ENCODE results near the gene RHOF. TPM values are rescaled to one million over a fixed set of nuclear protein-coding genes. Genes with fewer than 3 reads are reported as not detected.

Gene RHOF, protein sequence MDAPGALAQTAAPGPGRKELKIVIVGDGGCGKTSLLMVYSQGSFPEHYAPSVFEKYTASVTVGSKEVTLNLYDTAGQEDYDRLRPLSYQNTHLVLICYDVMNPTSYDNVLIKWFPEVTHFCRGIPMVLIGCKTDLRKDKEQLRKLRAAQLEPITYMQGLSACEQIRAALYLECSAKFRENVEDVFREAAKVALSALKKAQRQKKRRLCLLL
- 10 to 100 TPM in 1 of 2 donors, 1 to 10 TPM in 1; 5.3 to 10.4 TPM for total RNA-seq
- long read RNA-seq, donor 1, partial matches to known transcripts = 0 of 1 reads
- long read RNA-seq, donor 1, other reads (novel, unspliced or antisense) = 1 of 1 reads
- long read RNA-seq, donor 2, transcript RHOF-201 (5 exons, 3,009 nt) = major isoform, 7 of 13 reads
- long read RNA-seq, donor 2, partial matches to known transcripts = 1 of 13 reads
- long read RNA-seq, donor 2, other reads (novel, unspliced or antisense) = 1 of 13 reads

DNA sequence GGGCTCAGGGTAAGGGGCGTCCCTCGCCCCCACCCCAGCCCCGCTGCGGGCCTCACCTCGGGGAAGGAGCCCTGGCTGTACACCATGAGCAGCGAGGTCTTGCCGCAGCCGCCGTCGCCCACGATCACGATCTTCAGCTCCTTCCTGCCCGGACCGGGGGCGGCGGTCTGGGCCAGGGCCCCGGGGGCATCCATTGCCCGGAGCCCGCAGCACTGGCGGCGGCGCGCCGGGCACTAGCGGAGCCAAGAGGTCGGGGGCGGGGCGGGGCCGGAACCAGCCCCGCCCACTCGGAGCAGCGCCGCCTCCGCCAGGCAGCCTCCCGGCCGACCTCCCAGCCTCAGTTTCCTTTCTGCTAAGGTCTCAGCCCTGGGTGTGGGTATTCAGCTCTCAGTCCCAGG is at the start of gene RHOF:
TSS of gene RHOF (minus strand) at position 249 of the 398 bp plus-strand sequence. CDS start at position 194, 55 bp downstream.
- intact Hi-C loops (cut with DNase I) = loop anchor here (2.0 to 5.0 kb wide), 2 partner anchors 95 to 96 kb away; partner anchors contain the start of gene PSMD9 (in 1 of the 2)
- no peak for DNase-seq (ENCODE audit: low spot score)

DNA sequence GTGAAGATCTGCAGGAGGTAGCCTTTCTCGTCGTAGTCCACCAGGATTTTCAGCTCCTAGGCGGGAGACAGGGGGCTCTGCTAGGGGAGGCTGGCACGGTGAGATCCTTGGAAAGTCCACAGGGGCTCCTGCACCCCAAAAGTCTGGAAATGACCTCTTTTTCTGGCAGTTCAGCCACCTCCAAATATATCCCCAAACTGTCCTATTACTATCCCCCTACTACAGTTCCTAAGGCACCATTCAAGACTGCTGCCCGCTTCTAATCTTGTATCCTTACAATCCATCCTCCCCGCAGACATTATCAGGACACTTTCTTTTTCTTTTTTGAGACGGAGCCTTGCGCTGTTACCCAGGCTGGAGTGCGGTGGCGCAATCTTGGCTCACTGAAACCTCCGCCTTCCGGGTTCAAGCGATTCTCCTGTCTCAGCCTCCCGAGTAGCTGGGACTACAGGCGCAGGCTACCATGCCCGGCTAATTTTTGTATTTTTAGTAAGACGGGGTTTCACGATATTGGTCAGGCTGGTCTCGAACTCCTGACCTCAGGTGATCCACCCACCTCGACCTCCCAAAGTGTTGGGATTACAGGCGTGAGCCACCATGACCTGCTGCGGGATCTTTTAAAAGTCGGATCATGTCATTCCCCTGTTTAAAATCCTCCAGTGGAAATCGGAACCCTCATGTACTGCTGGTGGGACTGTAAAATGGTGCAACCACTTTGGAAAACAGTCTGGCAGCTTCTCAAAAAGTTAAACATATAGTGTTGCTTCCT is 46.7 kb upstream of the RHOF start:
- DNase-seq (ENCODE audit: low spot score) = no peak
- intact Hi-C loops (cut with DNase I) = no loop called here

DNA sequence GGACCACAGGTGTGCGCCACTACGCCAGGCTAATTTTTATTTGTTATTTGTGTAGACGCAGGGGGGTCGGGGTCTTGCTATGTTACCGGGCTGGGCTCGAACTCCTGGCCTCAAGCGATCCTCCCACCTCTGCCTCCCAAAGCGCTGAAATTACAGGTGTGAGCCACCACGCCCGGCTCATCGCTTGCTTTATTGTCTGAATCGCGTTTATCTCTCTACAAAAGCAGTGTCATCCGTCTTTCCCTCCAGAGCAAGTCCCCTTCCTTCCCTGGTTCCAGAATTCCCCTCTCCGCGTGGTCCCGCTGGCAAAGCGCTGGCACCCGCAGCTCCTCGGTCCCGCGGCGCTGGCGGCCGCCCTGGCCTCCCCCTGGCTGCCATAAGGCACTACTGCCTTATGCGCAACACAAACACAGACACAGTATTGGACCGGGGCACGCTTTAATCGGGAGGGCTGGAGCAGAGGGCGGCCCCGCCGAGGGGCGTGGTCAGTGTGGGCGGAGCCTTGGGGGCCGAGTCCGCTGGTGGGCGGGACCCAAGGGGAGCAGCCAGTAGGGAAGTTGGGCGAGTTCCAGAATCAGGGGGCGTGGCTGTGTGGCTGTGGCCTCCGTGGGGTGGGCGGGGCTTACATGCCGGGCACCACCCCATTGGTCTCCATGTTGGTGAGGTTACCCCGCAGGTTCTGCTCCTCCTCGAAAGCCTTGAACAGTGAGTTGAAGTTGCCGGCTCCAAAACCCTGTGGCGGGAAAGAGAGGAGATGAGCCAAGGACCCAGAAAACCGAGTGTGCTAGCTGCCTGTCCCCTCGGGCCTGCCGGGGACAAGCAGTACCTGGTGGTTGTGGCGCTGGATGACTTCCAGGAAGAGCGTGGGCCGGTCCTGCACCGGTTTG is 45.9 kb upstream of the RHOF start:
- peak; percentile 100 for DNase-seq (ENCODE audit: low spot score)
- intact Hi-C loops (cut with DNase I) = no loop called here

DNA sequence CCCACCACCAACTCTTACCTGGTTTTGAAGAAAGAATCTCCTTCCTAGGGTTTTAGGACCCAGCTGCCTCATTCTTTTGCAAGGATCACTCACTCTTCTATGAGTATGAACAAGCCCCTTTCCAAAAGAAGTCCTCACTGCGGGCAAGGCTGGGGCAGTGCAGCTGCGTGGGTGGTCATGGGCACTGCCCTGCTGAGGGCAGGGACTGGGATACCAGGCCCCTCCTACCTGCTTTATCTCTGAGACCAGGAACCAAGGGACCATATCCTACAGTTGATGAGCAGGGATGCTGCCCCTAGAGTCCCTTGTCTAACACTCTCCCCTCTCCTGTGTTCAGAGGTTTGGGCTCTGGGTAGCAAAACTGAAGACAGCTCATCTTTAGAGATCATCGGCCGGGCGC is 44.6 kb upstream of the RHOF start:
- intact Hi-C loops (cut with DNase I) = no loop called here
- no peak for DNase-seq (ENCODE audit: low spot score)

DNA sequence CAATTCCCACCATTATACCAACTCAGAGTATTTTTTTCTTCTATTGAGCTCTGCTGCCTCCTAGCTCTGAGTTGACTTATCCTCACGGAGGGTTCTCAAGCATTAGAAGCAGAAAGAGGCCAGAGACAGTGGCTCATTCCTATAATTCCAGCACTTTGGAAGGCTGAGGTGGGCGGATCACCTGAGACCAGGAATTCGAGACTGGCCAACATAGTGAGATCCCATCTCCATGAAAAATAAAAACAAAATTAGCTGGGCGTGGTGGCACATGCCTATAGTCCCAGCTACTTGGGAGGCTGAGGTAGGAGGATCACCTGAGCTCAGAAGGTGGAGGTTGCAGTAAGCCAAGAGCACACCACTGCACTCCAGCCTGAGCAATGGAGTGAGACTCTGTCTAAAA is 44.2 kb upstream of the RHOF start:
- intact Hi-C loops (cut with DNase I) = no loop called here
- DNase-seq (ENCODE audit: low spot score) = no peak

DNA sequence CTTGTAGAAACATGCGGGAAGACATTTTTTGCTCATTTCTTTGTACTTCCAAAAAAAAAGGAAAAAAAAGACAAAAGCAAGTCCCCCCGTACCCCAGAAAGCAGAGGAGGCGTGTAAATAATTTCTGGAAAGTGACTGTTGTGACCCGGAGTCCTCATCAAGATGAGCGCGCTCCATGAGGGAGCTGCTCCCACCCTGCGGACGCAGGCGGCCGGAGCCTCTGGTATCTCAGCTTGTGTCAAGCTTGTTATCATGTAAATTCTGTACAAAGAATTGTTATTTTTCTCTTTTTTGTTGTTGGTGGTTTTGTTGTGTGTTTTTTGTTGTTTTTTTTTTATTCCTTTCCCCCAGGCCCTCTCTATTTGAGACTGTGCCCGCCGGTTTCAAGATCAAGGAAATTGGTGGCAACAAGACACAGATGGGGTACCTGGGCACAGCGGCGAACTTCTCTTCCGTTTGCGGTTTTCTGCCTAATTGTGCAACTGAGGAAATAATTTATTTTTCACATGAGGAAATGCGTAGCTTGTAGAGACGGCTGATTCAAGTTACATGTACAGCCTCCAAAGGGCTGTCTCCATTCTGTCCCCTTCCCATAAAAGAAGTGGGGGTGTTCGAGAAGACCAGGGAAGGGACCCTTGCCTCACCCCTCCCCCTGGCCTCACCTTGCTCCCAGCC is 38.2 kb upstream of the RHOF start:
- intact Hi-C loops (cut with DNase I) = no loop called here

DNA sequence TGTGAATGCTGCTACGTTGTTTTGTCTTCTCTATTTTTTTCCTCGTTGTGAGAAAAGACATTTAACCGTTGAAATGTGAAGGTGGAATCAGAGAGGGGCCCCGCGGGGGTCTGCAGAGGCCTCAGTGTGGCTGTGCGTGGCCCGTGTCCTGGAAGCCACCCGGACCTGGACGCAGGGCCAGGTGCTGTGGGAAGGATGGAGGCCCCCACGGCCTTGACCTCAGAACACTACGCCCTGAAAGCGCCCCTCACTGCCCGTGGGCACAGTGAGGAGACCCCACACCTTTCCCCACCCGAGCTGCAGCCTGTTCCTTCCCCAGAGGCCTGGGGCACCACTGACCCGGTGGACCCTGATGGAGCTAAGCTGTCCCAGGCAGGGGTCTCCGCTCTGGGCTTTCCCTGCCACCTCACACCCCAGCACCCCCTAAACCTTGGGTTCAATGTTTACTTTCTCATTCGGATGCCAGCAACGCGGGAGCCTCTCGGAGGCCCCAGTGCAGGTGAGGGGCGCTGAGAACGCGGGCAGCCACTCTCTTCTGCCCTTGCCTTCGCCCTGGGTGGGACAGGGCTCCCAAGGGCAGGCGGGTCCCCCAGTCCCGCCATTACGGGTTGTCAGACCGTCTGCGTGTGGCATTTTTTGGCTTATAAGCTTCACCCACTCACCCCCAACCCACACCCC is 37.2 kb upstream of the RHOF start:
- DNase-seq (ENCODE audit: low spot score) = no peak

More for the DNA sequence above, 38.2 kb upstream of the RHOF start:
- DNase-seq (ENCODE audit: low spot score) = no peak

DNA sequence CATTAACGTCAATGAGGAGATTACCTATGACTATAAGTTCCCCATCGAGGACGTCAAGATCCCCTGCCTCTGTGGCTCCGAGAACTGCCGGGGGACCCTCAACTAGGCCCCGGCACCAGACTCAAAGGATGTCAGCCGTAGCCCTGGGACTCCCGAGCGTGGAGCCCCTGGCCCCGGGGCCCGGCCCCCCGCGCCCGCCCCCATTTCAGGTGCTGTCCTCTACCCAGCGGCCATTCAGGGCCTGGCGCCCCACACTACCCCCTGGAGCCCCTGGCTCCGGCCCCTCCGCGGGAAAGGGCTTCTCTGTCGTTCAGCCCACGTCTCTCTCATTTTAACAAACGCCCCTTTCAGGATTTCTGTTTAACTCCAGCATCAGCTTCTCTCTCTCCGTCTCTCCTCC is 36.6 kb upstream of the RHOF start:
- no peak for DNase-seq (ENCODE audit: low spot score)
- intact Hi-C loops (cut with DNase I) = no loop called here

More for the DNA sequence above, 37.2 kb upstream of the RHOF start:
- intact Hi-C loops (cut with DNase I) = no loop called here

DNA sequence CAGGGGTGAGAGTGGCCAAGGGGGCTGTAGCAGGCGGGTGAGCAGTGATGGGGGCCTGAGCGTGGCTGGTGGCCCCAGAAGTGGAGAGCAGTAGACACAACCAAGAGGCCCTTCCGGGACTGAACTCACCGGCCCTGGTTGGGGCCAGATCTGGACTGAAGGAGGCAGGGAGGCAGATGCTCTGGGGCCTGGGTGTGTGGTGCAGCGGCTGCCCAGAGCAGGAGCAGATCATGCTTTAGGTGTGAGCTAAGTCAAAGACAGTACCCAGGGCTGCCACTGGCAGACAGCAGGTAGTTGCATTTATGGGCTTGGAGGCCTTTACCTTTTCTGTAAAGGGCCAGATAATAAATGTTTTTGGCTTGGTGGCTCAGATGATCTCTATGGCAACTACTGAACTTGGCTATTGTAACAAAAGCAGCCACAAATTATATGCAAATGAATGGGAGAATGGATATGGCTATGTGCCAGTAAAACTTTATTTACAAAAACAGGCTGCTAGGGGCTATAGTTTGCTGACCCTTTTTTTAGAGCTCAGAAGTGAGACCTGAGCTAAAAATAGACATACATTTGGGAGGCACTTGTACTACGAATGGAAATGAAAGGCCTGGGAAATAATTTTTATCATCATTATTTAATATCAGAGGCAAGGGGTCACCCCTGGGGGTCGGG is 35.9 kb upstream of the RHOF start:
- intact Hi-C loops (cut with DNase I) = no loop called here
- no peak for DNase-seq (ENCODE audit: low spot score)

DNA sequence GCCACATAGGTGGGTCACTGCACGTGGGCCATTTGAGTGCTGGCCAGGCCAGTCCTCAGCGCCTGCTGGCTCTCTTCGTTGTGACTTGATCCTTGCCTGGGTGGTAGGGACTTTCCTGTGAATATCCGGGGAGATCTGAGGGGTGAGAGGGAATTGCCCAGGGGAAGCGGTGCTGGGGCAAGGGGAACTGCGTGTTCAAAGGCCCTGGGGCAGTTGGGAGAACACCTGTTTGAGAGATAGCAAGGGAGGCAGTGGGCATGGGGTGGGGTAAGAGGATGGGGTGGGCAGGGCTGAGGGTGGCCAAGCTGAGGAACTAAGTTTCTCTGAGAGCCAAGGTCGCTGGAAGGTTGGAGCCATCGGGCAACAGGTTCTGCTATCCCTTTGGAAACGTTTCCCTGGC is 35.3 kb upstream of the RHOF start:
- intact Hi-C loops (cut with DNase I) = no loop called here
- no peak for DNase-seq (ENCODE audit: low spot score)

DNA sequence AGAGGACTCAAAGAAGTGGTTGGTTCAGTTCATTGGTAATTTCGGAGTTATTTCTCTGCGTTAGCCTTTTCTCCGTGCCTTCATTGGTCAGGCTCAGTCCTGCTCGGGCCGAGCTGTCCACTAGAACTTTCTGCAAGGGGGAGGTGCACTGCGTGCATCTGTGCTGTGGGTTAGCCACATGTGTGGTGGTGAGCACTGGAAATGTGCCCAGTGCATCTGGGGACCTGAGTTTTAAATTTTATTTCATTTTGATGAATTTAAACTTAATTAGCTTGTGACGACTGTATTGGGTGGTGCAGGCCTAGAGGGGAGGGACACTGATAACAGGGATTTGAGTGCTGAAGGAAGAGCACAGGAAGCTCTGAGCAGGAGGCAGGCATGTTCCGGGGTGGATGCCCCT is 34.8 kb upstream of the RHOF start:
- no peak for DNase-seq (ENCODE audit: low spot score)
- intact Hi-C loops (cut with DNase I) = no loop called here

DNA sequence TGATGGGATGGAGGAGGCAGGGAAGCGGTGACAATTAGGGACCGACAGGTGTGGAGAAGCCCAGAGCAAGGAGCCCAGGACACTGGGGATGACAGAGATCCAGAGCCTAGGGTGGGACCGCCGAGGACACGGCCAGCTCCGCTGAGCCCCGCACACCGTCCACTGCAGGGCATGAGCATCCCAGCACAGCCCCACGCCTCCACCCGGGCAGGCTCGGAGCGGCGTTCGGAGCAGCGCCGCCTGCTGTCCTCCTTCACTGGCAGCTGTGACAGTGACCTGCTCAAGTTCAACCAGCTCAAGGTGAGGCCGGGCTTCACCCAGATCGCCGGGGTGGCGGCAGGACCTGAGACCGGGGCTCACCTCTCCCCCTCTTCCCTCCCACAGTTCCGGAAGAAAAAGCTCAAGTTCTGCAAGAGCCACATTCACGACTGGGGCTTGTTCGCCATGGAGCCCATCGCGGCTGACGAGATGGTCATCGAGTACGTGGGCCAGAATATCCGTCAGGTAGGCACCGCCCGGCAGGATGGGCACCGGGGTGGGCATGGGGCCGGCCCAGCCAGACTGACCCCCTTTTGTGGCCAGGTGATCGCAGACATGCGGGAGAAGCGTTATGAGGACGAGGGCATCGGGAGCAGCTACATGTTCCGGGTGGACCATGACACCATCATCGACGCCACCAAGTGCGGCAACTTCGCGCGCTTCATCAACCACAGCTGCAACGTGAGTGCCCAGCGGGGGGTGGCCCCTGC is 34.0 kb upstream of the RHOF start:
- intact Hi-C loops (cut with DNase I) = no loop called here
- DNase-seq (ENCODE audit: low spot score) = no peak

DNA sequence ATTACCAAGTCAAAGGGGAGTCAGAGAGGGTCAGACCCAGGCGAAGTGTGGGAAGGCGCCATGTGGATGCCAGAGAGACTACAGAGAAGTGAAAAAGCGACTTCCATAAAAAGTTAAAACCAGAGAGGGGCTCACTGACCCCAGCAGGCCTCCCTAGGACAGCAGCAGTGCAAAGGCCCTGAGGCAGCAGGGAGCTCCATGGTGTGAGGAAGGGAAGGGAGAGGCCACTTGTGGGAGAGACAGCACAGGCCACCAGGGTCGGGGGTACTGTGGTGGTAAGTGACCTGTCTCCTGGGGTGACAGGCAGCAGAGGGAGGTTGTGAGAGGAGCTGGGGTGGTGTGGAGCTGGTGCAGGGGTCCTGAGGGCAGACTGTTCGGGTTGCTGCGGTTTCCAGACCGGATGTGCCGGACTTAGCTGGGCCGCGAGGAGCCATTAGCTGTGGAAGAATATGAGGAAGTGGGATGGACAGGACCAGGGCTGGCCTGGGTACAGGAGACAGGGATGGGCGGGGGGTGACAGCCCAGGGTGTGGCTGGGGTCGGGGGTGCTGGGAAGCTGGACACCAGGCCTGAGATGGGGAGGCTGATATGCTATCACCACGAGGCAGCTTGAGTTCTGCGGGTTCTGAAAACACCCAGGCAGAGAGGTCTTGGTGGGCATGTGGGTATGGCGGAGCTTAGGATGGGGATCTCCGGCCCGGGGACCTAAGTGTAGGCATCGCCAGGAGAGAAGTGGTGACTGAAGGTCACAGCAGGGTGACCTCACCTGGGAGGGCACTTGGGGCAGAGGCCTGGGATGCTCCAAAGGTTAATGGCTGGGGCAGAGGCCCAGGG is 33.0 kb upstream of the RHOF start:
- DNase-seq (ENCODE audit: low spot score) = no peak
- intact Hi-C loops (cut with DNase I) = no loop called here

DNA sequence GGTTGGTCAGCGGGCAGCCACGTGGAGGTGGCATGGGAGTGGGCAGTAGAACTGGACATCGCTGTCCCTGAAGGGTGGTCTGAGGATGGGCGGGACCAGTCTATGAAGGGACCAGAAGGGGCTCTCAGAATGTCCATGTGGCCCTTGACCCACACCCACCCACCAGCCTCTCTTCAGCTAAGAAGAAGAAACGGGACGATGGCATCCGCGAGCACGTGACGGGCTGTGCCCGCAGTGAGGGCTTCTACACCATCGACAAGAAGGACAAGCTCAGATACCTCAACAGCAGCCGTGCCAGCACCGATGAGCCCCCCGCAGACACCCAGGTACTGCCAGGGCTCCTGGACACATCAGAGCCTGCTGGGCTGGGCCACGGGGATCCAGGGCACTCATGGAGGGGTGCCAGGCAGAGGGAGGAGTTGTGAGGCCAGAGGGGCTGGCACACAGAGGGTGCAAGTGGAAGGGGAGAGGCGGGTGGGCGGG is 31.6 kb upstream of the RHOF start:
- intact Hi-C loops (cut with DNase I) = no loop called here

DNA sequence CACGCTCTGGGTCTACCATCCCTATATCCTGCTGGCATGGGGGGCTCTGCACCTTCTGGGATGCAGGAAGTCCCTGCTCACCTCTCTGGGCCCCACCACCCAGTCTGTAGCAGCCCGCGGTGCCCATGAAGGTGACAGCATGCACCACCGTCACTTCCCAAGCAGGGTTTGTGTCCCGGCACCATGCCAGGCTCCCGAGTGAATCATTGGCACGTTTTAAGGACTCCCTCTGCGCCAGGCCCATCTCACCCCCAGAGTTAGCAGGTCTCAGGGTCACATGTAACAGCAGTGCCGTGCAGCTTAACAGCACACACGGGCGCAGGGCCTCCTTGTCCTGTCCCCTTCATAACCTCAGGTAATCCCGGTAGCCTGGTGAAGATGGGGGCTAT is 30.2 kb upstream of the RHOF start:
- intact Hi-C loops (cut with DNase I) = no loop called here
- DNase-seq (ENCODE audit: low spot score) = no peak

More for the DNA sequence above, 31.6 kb upstream of the RHOF start:
- DNase-seq (ENCODE audit: low spot score) = no peak

DNA sequence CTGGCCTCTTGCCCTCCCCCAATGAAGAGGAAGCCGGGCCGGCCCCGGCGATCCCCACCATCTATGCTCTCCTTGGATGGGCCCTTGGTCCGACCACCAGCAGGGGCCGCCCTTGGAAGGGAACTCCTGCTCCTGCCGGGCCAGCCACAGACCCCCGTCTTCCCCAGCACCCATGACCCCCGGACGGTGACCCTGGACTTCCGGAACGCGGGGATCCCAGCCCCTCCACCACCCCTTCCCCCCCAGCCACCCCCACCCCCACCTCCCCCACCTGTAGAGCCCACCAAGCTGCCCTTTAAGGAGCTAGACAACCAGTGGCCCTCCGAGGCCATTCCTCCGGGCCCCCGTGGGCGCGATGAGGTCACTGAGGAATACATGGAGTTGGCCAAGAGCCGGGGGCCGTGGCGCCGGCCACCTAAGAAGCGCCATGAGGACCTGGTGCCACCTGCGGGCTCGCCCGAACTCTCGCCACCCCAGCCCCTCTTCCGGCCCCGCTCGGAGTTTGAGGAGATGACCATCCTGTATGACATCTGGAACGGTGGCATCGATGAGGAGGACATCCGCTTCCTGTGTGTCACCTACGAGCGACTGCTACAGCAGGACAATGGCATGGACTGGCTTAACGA is 29.7 kb upstream of the RHOF start:
- DNase-seq (ENCODE audit: low spot score) = no peak
- intact Hi-C loops (cut with DNase I) = no loop called here

All from posterior vena cava (tissue), 2 donors.